HG03439 (cell line): Measurements from ENCODE around the gene PGLYRP2.
"Not testable (repeated sequence)": the region's sequence is repeated elsewhere in the genome, so short reads cannot be mapped to it uniquely, and the experiment has no call there.

Experiments used
- ATAC-seq: cut with Tn5 transposase; IDR thresholded peaks from one replicate; pipeline ENCODE4 v1.9.1; 2021; ENCODE audit warnings: mild to moderate bottlenecking, moderate library complexity; ENCODE audit not compliant: unreplicated experiment

Gene PGLYRP2, protein sequence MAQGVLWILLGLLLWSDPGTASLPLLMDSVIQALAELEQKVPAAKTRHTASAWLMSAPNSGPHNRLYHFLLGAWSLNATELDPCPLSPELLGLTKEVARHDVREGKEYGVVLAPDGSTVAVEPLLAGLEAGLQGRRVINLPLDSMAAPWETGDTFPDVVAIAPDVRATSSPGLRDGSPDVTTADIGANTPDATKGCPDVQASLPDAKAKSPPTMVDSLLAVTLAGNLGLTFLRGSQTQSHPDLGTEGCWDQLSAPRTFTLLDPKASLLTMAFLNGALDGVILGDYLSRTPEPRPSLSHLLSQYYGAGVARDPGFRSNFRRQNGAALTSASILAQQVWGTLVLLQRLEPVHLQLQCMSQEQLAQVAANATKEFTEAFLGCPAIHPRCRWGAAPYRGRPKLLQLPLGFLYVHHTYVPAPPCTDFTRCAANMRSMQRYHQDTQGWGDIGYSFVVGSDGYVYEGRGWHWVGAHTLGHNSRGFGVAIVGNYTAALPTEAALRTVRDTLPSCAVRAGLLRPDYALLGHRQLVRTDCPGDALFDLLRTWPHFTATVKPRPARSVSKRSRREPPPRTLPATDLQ

DNA sequence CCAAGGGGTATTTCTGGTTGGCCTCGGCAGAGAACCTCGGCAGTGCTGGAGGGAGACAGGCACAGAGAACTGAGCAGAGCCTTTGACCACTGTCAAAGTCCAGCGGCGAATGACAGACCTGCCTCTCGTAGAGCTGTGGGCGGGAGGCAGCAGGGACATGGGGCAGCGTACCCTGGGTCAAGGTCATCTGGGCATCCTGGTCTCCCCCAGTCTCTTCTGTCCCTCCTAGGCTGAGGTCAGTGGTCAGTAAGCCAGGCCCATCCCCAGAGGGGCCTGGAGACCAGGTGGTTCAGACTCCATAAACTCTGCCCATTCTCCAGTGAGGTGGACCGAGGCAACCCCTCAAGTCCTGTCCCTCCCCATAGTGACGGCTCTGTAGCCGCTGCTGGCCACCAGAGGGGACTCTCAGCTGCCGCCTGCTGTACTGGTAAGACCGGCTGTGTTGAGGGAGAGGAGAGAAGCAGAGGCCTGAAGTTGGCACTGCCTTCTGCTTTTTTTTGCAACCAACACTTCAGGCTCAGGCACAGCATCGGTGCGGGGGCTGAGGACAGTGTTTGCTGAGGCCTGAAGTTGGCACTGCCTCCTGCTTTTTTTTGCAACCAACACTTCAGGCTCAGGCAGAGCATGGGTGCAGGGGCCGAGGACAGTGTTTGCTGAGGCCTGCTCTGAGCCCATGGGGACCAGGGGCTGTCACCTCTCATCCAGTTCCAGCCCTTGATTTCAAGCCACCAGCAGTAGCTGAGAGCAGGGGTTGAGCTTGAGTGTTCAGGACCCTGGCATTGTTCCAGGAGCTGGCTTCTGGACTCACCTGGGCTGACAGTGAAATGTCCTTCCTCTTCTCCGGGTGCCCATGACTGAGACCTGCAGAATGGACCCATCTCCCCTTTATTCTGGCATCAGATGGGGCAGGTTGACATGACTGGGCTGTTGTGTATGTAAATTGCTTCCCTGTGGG lies at the start of gene PGLYRP2:
Gene PGLYRP2, minus strand, starts transcription at position 111 of the 955 bp plus-strand sequence. CDS start 130 bp downstream, outside the sequence.
- ATAC-seq, result no peak

DNA sequence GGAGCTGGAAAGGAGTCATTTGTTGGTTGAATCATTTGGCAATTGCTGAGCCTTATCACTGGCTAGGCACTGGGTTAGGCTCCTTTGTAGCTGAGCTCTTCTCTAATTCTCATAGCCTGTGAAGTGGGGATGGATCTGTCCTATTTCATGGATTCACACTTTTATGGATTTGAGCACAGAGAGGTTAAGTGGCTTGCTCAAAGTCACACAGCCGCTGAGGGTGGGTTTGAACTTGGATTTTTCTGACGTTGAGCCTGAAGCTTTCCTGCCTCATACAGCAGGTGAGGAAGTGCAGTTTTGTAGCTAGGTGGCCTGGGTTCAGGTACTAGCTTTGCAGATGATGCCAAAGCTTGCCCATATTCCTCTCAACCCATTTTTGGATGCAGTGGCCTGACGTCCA lies 48.4 kb upstream of the PGLYRP2 start:
- ATAC-seq, result no peak

- ATAC-seq, result no peak
Observed at GRCh38 chr19:15526408-15526807, 47.1 kb upstream of the PGLYRP2 start.

- no peak for ATAC-seq
Observed at GRCh38 chr19:15525291-15525690, 46.0 kb upstream of the PGLYRP2 start.

- no peak for ATAC-seq
Observed at GRCh38 chr19:15524781-15525180, 45.5 kb upstream of the PGLYRP2 start.

DNA sequence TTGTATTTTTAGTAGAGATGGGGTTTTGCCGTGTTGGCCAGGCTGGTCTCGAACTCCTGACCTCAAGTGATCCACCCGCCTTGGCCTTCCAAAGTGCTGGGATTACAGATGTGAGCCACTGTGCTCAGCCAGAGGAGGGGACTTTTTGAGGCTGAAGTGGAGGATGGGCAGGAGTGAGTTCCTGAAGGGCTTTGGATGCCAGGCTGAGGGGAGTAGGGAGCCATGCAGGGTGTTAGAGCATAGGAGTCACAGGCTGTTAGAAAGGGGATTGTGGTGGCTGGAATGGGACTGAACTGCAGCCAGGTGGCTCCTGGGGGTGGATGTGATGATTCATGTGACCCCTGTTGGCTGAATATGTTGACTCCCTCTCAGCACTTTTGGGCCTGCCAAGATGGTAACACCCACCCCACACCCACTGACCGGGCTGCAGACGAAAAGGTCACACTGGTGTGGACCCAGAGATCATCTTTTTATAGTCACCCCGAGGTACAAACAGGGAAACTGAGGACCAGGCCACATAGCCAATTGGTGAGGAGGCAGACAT lies 40.2 kb upstream of the PGLYRP2 start:
- no peak for ATAC-seq

DNA sequence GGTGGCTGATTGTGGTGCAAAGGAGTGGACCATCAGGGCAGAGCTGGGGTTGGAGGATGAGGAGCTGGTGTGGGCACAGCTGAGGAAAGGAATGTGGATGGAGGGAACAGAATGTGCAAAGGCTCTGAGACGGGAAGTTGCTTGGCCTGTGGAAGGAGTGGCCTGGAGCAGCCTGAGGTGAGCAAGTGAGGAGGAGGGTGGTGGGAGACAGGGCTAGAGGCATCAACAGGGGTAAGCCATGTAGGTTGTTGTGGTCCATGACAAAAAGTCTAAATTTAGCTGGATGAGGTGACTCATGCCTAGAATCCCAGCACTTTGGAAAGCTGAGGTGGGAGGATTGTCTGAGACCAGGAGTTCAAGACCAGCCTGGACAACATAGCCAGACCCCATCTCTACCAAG lies 38.5 kb upstream of the PGLYRP2 start:
- ATAC-seq, result no peak

GRCh38 chr19:15516363-15516762 lies 37.1 kb upstream of the PGLYRP2 start:
- ATAC-seq, result no peak

- not testable (repeated sequence) for ATAC-seq
Observed at GRCh38 chr19:15515227-15515625, 35.9 kb upstream of the PGLYRP2 start.

DNA sequence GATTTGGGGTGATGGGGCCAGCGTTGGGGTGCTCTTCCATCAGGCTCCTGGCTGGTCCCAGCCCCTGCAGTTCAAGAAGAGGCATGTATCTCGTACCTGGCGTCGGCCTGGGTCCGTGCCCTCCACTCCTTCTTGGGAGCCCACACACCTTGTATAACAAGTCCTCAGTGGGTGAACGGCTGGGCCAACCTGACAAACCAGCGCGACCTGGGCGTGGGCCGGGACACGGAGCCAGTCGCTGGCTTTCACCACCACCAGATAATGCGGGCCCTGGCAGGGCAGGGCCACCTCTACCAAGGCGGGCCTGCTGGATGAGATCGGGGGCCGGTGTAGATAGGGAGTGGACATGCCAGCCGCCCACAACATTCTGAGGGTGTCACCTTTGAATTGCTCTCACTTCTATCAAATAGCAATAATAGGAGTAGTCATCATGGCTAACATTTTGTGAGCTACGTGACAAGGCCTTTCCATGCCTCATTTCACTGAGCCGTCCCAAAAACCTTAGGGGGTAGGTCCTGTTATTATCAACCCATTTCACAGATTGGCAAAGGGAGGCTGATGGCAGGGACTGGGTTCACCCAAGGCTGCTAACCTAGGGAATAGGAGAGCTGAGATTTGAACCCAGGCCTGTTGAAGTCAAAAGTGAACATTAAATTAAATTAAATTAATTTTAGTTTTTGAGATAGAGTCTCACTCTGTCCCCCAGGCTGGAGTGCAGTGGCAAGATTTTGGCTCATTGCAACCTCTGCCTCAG lies 32.5 kb upstream of the PGLYRP2 start:
- ATAC-seq, result no peak

- no peak for ATAC-seq
Observed at GRCh38 chr19:15508035-15508710, 28.9 kb upstream of the PGLYRP2 start, which contains the start of gene CYP4F22. Gene CYP4F22 (plus strand): TSS chr19:15508525. CDS start chr19:15525337, 16,812 bp downstream.

GRCh38 chr19:15507068-15508034 lies 28.1 kb upstream of the PGLYRP2 start:
- ATAC-seq, result no peak

GRCh38 chr19:15506074-15506571 lies 26.8 kb upstream of the PGLYRP2 start:
- ATAC-seq, result no peak

DNA sequence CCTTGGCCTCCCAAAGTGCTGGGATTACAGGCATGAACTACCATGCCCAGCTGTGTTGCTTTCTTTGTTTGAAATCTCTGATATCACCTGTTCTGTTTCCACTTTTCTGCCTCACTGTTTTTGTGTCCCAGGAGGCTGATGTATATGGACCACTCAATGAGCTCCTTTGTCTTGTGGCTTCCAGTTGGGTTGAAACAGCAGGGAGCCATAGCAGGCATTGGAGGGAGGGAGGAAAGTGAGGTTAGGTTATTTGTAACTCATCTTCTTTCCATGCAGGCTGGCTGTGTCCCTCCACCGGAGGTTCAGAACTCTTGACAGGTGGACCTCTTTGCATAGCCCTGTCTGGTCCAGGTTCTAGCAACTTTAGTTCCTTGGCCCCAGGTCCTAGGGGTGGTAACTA lies 23.0 kb upstream of the PGLYRP2 start:
- no peak for ATAC-seq

GRCh38 chr19:15501596-15501995 lies 22.3 kb upstream of the PGLYRP2 start:
- no peak for ATAC-seq

DNA sequence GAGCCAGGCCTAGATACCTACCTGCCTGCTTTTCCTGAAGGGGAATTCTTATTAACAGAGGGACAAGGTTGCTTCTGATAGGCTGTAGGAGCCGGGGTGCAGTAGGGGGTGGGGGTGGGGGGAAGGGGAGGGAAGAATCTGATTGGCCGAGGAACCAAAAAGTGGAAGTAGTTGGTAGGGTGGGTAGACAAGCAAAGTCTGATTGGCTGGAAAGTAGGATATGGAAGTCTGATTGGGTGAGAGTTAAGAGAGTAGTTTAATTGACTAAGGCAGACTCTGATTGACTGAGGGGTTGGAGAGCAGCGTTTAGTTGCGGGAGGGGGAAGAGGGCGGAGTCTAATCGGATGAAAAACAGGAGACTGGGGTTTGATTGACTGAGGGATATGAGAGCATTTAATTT lies 19.6 kb upstream of the PGLYRP2 start:
- no peak for ATAC-seq

DNA sequence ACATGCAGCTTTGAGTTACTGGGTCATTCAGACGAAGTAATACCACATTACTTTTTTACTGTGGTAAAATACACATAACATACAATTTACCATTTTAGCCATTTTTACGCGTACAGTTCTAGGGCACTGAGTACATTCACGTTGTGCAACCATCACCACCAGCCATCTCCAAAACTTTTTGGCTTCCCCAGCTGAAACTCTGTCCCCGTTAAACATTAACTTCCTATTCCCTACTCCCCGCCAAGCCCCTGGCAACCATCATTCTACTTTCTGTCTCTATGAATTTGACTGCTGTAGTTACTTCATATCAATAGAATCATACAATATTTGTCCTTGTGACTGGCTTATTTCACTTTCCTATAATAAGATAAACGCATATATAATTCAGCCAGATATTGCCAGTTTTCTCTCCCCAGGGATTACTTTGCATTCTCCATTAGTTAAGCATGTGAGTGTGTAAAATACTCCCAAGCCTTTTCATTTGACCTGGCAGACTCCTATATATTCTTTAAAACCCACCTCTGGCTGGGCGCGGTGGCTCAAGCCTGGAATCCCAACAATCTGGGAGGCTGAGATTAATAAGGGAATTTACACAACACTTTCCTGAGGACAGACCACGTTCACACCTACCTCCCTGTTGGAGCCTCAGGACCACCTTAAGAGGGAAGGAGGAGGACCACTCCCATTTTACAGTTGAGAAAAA lies 19.0 kb upstream of the PGLYRP2 start:
- no peak for ATAC-seq

DNA sequence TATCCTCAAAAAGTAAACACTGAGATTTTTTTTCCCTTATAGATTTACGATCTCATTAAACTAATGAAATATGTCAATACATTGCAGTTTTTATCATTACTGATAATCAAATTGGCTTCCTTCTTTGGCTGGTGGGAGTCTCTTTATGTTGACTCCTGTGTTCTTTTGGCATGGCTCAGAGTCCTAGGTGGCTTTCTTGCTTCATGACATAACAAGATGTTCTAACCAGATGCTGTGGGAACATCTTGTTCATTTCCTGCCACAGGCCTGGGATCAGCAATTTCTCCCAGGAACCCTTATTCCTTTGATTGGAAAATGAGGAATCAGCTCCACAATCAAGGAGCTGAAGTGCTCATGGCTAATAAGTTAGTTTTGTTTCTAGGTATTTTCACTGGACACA lies 15.8 kb upstream of the PGLYRP2 start:
- ATAC-seq, result no peak
